ENCODE results near the gene YWHAQ. TPM values are rescaled to one million over a fixed set of nuclear protein-coding genes. Genes with fewer than 3 reads are reported as not detected.

Gene YWHAQ
- total RNA-seq, 1 donor from 2014 or later: 533 TPM

DNA sequence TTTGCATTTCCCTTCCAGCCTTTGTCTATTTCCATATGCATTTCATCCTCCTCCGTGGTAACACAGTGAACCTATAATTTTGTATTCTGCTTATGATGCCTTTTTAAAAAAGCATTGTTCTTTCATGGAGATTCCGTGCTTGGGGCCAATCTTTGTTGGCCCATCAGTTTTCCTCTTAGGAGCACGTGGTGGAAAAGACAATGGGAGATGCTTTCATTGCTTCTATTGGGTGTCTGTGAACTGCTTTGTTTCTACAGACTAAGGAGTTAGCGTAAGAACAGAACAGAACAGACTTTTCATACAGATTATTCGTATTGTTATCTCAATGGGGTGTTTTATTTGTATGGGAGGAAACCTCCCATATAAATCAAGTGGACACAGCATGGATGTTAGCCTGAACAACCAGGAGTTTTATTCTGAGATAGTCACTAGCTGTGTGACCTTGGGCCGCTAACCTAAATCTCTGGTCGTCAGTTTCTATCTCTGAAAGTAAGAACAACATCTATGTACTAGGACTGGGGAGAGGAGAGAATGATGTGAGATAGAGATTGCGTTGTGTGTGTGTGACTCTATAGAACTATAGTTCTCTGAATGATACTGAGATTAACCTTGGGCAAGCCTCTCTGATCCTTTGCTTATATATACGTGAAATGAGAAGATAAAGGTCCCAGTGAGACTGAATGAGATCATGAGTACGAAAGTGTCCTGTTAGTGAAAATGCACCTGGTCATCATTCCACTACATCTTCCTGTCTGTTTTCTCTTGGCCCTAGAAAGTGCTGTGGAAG is 22.9 kb upstream of the YWHAQ start:
- H3K9me3 Mint-ChIP-seq (ENCODE audit: unreplicated experiment): no peaks in the 10 kb centered on the region
- H3K27ac Mint-ChIP-seq (ENCODE audit: unreplicated experiment): no peak overlapping the region
- H3K36me3 Mint-ChIP-seq (ENCODE audit: unreplicated experiment): no peaks in the 10 kb centered on the region
- TF ChIP-seq, protein P1, sequence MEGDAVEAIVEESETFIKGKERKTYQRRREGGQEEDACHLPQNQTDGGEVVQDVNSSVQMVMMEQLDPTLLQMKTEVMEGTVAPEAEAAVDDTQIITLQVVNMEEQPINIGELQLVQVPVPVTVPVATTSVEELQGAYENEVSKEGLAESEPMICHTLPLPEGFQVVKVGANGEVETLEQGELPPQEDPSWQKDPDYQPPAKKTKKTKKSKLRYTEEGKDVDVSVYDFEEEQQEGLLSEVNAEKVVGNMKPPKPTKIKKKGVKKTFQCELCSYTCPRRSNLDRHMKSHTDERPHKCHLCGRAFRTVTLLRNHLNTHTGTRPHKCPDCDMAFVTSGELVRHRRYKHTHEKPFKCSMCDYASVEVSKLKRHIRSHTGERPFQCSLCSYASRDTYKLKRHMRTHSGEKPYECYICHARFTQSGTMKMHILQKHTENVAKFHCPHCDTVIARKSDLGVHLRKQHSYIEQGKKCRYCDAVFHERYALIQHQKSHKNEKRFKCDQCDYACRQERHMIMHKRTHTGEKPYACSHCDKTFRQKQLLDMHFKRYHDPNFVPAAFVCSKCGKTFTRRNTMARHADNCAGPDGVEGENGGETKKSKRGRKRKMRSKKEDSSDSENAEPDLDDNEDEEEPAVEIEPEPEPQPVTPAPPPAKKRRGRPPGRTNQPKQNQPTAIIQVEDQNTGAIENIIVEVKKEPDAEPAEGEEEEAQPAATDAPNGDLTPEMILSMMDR (IDR thresholded peaks at IDR 0.05; ENCODE audit: partially characterized antibody, unreplicated experiment): no peak
- H3K4me3 Mint-ChIP-seq (ENCODE audit: unreplicated experiment): no peak overlapping the region
- DNase-seq: no peak
- H3K4me1 Mint-ChIP-seq (ENCODE audit: low read depth, unreplicated experiment): no peaks in the 10 kb centered on the region
- H3K27me3 Mint-ChIP-seq (ENCODE audit: unreplicated experiment): peaks cover 2% of the 10 kb centered on the region

DNA sequence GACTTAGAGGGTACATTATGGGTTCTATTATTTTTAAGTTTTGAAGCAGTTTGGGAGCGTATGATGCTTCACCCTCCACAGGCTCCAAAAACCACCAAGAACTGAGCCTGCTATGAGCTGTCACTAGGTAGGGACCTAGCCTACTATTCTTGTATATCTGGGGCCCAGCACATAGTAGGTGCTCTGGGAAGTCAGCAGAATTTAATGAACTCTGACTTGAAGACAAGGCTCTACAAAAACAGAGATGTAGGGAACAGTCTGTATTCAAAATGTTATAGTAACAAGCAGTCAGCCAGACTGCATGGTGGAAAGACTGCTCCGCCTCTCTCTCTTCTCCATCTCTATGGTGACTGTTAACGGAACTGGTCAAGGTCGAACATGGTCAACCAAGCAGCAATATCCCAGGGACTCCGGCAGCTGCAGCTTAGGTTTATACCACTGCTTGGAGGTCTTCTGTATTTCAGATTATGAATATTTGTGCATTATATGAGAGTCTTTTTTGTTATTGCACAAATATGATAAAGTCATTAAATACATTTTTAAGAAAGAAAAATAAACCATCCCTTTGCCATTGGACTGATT is 22.2 kb upstream of the YWHAQ start:
- DNase-seq: no peak
- Mint-ChIP-seq H3K27ac (ENCODE audit: unreplicated experiment) (no peak overlapping the region), H3K27me3 (ENCODE audit: unreplicated experiment) (peaks cover 2% of the 10 kb centered on the region), H3K4me1 (ENCODE audit: low read depth, unreplicated experiment) (no peaks in the 10 kb centered on the region), H3K4me3 (ENCODE audit: unreplicated experiment) (no peak overlapping the region), H3K9me3 (ENCODE audit: unreplicated experiment) (no peaks in the 10 kb centered on the region), H3K36me3 (ENCODE audit: unreplicated experiment) (no peaks in the 10 kb centered on the region)
- TF ChIP-seq, protein P1 (IDR thresholded peaks at IDR 0.05; ENCODE audit: partially characterized antibody, unreplicated experiment): no peak

DNA sequence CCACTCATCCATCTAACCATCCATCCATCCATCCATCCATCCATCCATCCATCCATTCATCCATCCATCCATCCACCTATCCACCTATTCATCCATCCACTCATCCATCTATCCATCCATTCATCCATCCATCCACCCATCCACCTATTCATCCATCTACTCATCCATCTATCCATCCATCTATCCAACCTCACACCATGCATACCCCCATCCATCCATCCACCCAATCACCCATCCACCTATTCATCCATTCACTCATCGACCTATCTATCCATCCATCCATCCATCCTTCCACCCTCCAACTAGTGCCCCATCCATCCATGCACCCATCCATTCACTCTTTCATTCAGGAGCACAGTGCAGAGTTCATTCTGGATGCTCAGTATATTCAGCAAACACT is 21.5 kb upstream of the YWHAQ start:
- DNase-seq: no peak
- H3K27ac Mint-ChIP-seq (ENCODE audit: unreplicated experiment): no peak overlapping the region
- H3K4me1 Mint-ChIP-seq (ENCODE audit: low read depth, unreplicated experiment): no peaks in the 10 kb centered on the region
- no peaks in the 10 kb centered on the region for H3K9me3 Mint-ChIP-seq (ENCODE audit: unreplicated experiment)
- H3K36me3 Mint-ChIP-seq (ENCODE audit: unreplicated experiment): no peaks in the 10 kb centered on the region
- peaks cover 2% of the 10 kb centered on the region for H3K27me3 Mint-ChIP-seq (ENCODE audit: unreplicated experiment)
- TF ChIP-seq, protein P1 (IDR thresholded peaks at IDR 0.05; ENCODE audit: partially characterized antibody, unreplicated experiment): no peak
- H3K4me3 Mint-ChIP-seq (ENCODE audit: unreplicated experiment): no peak overlapping the region

DNA sequence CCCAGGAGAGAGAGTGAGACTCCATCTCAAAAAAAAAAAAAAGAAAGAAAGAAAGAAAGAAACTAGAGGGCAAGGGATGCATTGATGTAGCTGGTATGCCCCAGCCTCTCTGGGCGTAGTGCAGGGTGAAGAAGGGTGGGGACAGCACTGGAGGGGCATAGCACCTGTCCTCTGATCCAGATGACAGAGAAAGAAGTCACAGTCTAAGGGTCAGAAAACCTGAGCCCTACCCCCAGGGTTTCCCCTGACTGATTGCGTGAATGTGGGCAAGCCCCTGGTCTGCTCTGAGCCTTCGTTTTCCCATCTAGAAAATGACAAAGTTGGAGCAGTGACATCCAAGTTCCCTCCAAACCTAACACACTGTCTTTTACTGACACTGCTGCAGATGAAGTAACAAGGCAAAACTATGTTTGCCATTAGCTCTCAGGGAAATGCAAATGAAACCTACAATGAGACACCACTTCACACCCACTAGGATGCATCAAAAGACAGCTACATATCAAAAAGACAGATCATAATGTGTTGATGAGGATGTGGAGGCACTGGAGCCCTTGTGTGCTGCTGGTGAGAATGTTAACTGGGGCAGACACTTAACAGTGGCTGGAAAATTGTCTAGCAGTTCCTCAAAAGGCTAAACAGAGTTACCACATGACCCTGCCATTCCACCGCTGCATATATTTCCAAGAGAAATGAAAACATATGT is 19.5 kb upstream of the YWHAQ start:
- TF ChIP-seq, protein P1 (IDR thresholded peaks at IDR 0.05; ENCODE audit: partially characterized antibody, unreplicated experiment): no peak
- no peak overlapping the region for H3K27ac Mint-ChIP-seq (ENCODE audit: unreplicated experiment)
- no peak for DNase-seq
- H3K36me3 Mint-ChIP-seq (ENCODE audit: unreplicated experiment): no peaks in the 10 kb centered on the region
- peaks cover 7% of the 10 kb centered on the region for H3K4me1 Mint-ChIP-seq (ENCODE audit: low read depth, unreplicated experiment)
- no peaks in the 10 kb centered on the region for H3K9me3 Mint-ChIP-seq (ENCODE audit: unreplicated experiment)
- H3K27me3 Mint-ChIP-seq (ENCODE audit: unreplicated experiment): peaks cover 2% of the 10 kb centered on the region
- H3K4me3 Mint-ChIP-seq (ENCODE audit: unreplicated experiment): no peak overlapping the region
